ENCODE results near the gene UFD1. TPM values are rescaled to one million over a fixed set of nuclear protein-coding genes. Genes with fewer than 3 reads are reported as not detected.

The UFD1 gene
- total and polyA plus RNA-seq, 2 of the 4 experiments (the other 2 are of a cell fraction), result 149 to 152 TPM

- H3K9ac ChIP-seq (ENCODE audit: low read depth, low read length), result no peak overlapping the region
- intact Hi-C loops (cut with micrococcal nuclease) (no loop called here), in situ Hi-C loops (cut with MboI; ENCODE audit: low sequenced_read_pairs) (no loop called here), dilution Hi-C loops (cut with HindIII; ENCODE audit: low sequenced_read_pairs, unreplicated experiment) (no loop called here)
- H2BK15ac ChIP-seq (ENCODE audit: low read depth, low read length), result no peak overlapping the region
- H2BK120ac ChIP-seq (ENCODE audit: low read depth, low read length), result no peak overlapping the region
- no peak overlapping the region for H3K4ac ChIP-seq (ENCODE audit: low read depth, low read length)
- no peak overlapping the region for H2BK5ac ChIP-seq (ENCODE audit: low read depth, low read length, poor library complexity, severe bottlenecking)
- no peak overlapping the region for H2AK9ac ChIP-seq (replicated peaks; ENCODE audit: low read depth, low read length, poor library complexity)
- no peak overlapping the region for H4K8ac ChIP-seq (ENCODE audit: low read depth in 2 of 2, low read length in 2 of 2)
- no peak overlapping the region for H2BK20ac ChIP-seq (ENCODE audit: low read depth, low read length)
- BruUV-seq (replicated peaks), result no TSS peak
- H3K9me3 ChIP-seq (ENCODE audit: control insufficient read depth, insufficient read depth, low read length), result no peaks in the 10 kb centered on the region
- no peaks in the 10 kb centered on the region for H3K79me1 ChIP-seq (ENCODE audit: low read depth in 1 of 2, low read length in 2 of 2)
- no peak overlapping the region for H3K4me2 ChIP-seq (ENCODE audit: low read depth, low read length)
- no peak overlapping the region for H3K18ac ChIP-seq (ENCODE audit: low read depth, low read length)
- peaks cover 4% of the 10 kb centered on the region for H4K20me1 ChIP-seq (ENCODE audit: insufficient read depth, low read length)
- no peak overlapping the region for H2AFZ ChIP-seq (replicated peaks; ENCODE audit: low read length, poor library complexity)
- ATAC-seq (ENCODE audit: low read depth) (no peak), DNase-seq (no peak)
- peaks cover 15% of the 10 kb centered on the region for H3K27me3 ChIP-seq (ENCODE audit: control insufficient read depth, insufficient read depth, low read length)
- no peaks in the 10 kb centered on the region for H3K9me1 ChIP-seq (ENCODE audit: insufficient read depth, low read length)
- H3K56ac ChIP-seq (ENCODE audit: extremely low read depth, insufficient read depth, low read length), result no peak overlapping the region
- WGBS, 2 experiments (ENCODE audit: extremely low coverage in 2 of 2, insufficient read length in 1 of 2), result 100% methylated on average over 1 of the region's 6 CpGs; no CpG with 5 or more reads in 1 of the 2 experiments
- no peaks in the 10 kb centered on the region for H3K36me3 ChIP-seq (ENCODE audit: control insufficient read depth, insufficient read depth, low read length)
- H4K5ac ChIP-seq (ENCODE audit: low read depth, low read length), result no peak overlapping the region
- H3K27ac ChIP-seq (ENCODE audit: insufficient read depth, low read length), result no peak overlapping the region
- H3K4me1 ChIP-seq (ENCODE audit: control insufficient read depth, insufficient read depth, low read length), result no peaks in the 10 kb centered on the region; the same call in 1 of the 2 replicates
- POLR2A ChIA-PET (ENCODE audit: unreplicated experiment), result no interaction called here
- CTCF ChIA-PET, result no interaction called here
- H3K23ac ChIP-seq (ENCODE audit: low read depth, low read length), result no peak overlapping the region
- H2AK5ac ChIP-seq (ENCODE audit: low read depth, low read length), result no peak overlapping the region
- no peak overlapping the region for H4K91ac ChIP-seq (ENCODE audit: insufficient read depth, low read depth, low read length)
- no peak overlapping the region for H3K14ac ChIP-seq (replicated peaks; ENCODE audit: low read depth, low read length)
- H3K4me3 ChIP-seq (ENCODE audit: insufficient read depth, low read depth, low read length), result no peak overlapping the region
- TF ChIP-seq, protein P1, sequence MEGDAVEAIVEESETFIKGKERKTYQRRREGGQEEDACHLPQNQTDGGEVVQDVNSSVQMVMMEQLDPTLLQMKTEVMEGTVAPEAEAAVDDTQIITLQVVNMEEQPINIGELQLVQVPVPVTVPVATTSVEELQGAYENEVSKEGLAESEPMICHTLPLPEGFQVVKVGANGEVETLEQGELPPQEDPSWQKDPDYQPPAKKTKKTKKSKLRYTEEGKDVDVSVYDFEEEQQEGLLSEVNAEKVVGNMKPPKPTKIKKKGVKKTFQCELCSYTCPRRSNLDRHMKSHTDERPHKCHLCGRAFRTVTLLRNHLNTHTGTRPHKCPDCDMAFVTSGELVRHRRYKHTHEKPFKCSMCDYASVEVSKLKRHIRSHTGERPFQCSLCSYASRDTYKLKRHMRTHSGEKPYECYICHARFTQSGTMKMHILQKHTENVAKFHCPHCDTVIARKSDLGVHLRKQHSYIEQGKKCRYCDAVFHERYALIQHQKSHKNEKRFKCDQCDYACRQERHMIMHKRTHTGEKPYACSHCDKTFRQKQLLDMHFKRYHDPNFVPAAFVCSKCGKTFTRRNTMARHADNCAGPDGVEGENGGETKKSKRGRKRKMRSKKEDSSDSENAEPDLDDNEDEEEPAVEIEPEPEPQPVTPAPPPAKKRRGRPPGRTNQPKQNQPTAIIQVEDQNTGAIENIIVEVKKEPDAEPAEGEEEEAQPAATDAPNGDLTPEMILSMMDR (conservative IDR thresholded peaks at IDR 0.05; ENCODE audit: low read depth, low read length), result no peak
- TF ChIP-seq RCOR1 (IDR thresholded peaks at IDR 0.05; ENCODE audit: insufficient replicate concordance, low read length) (no peak), MAZ (IDR thresholded peaks at IDR 0.05; ENCODE audit: borderline replicate concordance, low read depth, low read length) (no peak), RAD21 (IDR thresholded peaks at IDR 0.05; ENCODE audit: low read length) (no peak), SMC3 (IDR thresholded peaks at IDR 0.05; ENCODE audit: low read depth, low read length) (no peak), POLR2A (IDR thresholded peaks at IDR 0.05; ENCODE audit: low read depth, low read length) (no peak), MXI1 (IDR thresholded peaks at IDR 0.05; ENCODE audit: borderline replicate concordance, low read depth, low read length) (no peak), BHLHE40 (IDR thresholded peaks at IDR 0.05; ENCODE audit: low read depth, low read length) (no peak), RFX5 (IDR thresholded peaks at IDR 0.05; ENCODE audit: low read depth, low read length) (no peak), NFE2L2 (IDR thresholded peaks at IDR 0.05; ENCODE audit: low read depth, low read length) (no peak), CEBPB (IDR thresholded peaks at IDR 0.05; ENCODE audit: low read depth, low read length) (no peak), CHD1 (IDR thresholded peaks at IDR 0.05; ENCODE audit: low read depth, low read length) (no peak), MAFK (IDR thresholded peaks at IDR 0.05; ENCODE audit: low read depth, low read length) (no peak), FOS (IDR thresholded peaks at IDR 0.05; ENCODE audit: low read depth, low read length) (no peak)
- TF ChIP-seq, protein P2, sequence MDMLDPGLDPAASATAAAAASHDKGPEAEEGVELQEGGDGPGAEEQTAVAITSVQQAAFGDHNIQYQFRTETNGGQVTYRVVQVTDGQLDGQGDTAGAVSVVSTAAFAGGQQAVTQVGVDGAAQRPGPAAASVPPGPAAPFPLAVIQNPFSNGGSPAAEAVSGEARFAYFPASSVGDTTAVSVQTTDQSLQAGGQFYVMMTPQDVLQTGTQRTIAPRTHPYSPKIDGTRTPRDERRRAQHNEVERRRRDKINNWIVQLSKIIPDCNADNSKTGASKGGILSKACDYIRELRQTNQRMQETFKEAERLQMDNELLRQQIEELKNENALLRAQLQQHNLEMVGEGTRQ (IDR thresholded peaks at IDR 0.05; ENCODE audit: low read depth, low read length), result no peak
- TF ChIP-seq, protein P3, sequence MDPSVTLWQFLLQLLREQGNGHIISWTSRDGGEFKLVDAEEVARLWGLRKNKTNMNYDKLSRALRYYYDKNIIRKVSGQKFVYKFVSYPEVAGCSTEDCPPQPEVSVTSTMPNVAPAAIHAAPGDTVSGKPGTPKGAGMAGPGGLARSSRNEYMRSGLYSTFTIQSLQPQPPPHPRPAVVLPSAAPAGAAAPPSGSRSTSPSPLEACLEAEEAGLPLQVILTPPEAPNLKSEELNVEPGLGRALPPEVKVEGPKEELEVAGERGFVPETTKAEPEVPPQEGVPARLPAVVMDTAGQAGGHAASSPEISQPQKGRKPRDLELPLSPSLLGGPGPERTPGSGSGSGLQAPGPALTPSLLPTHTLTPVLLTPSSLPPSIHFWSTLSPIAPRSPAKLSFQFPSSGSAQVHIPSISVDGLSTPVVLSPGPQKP (IDR thresholded peaks at IDR 0.05; ENCODE audit: borderline replicate concordance, low read depth, low read length), result no peak
Observed at GRCh38 chr22:19520007-19520406, 41.0 kb upstream of the UFD1 start.
